B cell (primary cell): Measurements from ENCODE around the gene CAPN11. TPM values are rescaled to one million over a fixed set of nuclear protein-coding genes. Genes with fewer than 3 reads are reported as not detected.
A peak's percentile ranks its signal among the peaks of the same experiment; 100 is the strongest.

ENCODE experiments used
- ATAC-seq: fragments of 200-7000 bp; cut with Tn5 transposase; one replicate; pipeline ENCODE4 v1.10.0; 2021; ENCODE audit warnings: low read depth, mild to moderate bottlenecking, moderate number of reproducible peaks, moderate library complexity
- CTCF ChIA-PET: fragments of 350-600 bp; sonication (Branson Sonifier 250); formaldehyde crosslinking; loops from one replicate; lab custom pipeline; 2021; ENCODE audit warnings: antibody characterized with exemption, inconsistent platforms; lab: Charles Lee
- POLR2A ChIA-PET: fragments of 350-600 bp; sonication (Branson Sonifier 250); formaldehyde crosslinking; loops from one replicate; lab custom pipeline; 2021; ENCODE audit warnings: antibody characterized with exemption; lab: Charles Lee
- DNase-seq: peaks from one replicate; pipeline ENCODE4 v3.0.0; 2013
- H2AFZ ChIP-seq: 2 replicates; pipeline ENCODE4 v1.6.1; 2012; ENCODE audit warnings: mild to moderate bottlenecking, low read depth, low read length; ENCODE audit not compliant: insufficient read depth, poor library complexity, severe bottlenecking
- H3K27ac ChIP-seq, 2 donors: 1 replicate in 1 of 2; 2 replicates in 1 of 2; pipeline ENCODE4 v1.5.1; 2012 to 2013; ENCODE audit warnings: low read length in 2 of 2, mild to moderate bottlenecking in 2 of 2, moderate library complexity in 1 of 2
- H3K27me3 ChIP-seq, 4 experiments: fragments of 200-600 bp in 1 of 4; sonication (generic) in 1 of 4; replicated peaks in 1 of 4; 1 replicate in 2 of 4; 2 replicates in 2 of 4; pipeline versions ENCODE4 v1.6.1 to v1.7.0; 2013 to 2016; ENCODE audit warnings: low read length in 3 of 4, mild to moderate bottlenecking in 2 of 4, mixed read lengths in 1 of 4, moderate library complexity in 1 of 4; ENCODE audit not compliant: insufficient read depth in 4 of 4, control insufficient read depth in 3 of 4; ENCODE audit errors: control extremely low read depth in 1 of 4
- H3K36me3 ChIP-seq, 2 experiments: replicated peaks in 1 of 2; 1 replicate in 1 of 2; 2 replicates in 1 of 2; pipeline versions ENCODE4 v1.6.1 to v1.7.1; 2013; ENCODE audit warnings: low read length in 1 of 2; ENCODE audit not compliant: insufficient read depth in 2 of 2, control insufficient read depth in 1 of 2; ENCODE audit errors: control extremely low read depth in 1 of 2, extremely low read depth in 1 of 2
- H3K4me1 ChIP-seq, 2 donors: fragments of 200-600 bp in 1 of 2; sonication (generic) in 1 of 2; 1 replicate in 1 of 2; 2 replicates in 1 of 2; pipeline versions ENCODE4 v1.5.1 to v1.6.1; 2013 to 2017; ENCODE audit warnings: low read length in 2 of 2; ENCODE audit not compliant: control insufficient read depth in 2 of 2, insufficient read depth in 2 of 2
- H3K4me2 ChIP-seq: replicated peaks from 2 replicates; pipeline ENCODE3; 2012; ENCODE audit warnings: mild to moderate bottlenecking, low read depth, low read length; ENCODE audit not compliant: poor library complexity, severe bottlenecking
- H3K4me3 ChIP-seq, 5 experiments: fragments of 200-600 bp in 1 of 5; sonication (generic) in 1 of 5; 1 replicate in 3 of 5; 2 replicates in 2 of 5; pipeline versions ENCODE4 v1.5.1 to v1.7.0; 2011 to 2016; ENCODE audit warnings: low read length in 4 of 5, mild to moderate bottlenecking in 4 of 5, low read depth in 2 of 5, control low read depth in 1 of 5, moderate library complexity in 1 of 5; ENCODE audit not compliant: insufficient read depth in 1 of 5; ENCODE audit errors: control extremely low read depth in 1 of 5, extremely low read depth in 1 of 5
- H3K79me2 ChIP-seq: fragments of 200-600 bp; sonication (generic); one replicate; pipeline ENCODE4 v1.6.0; 2016; ENCODE audit warnings: low read length; ENCODE audit not compliant: control insufficient read depth, insufficient read depth
- H3K9ac ChIP-seq: fragments of 200-600 bp; sonication (generic); 2 replicates; pipeline ENCODE4 v1.6.1; 2017; ENCODE audit warnings: mild to moderate bottlenecking, low read length, moderate library complexity
- H3K9me3 ChIP-seq, 3 donors: one replicate each; pipeline versions ENCODE4 v1.6.1 to v1.7.1; 2013; ENCODE audit warnings: low read length in 2 of 3; ENCODE audit not compliant: control insufficient read depth in 2 of 3, insufficient read depth in 1 of 3; ENCODE audit errors: control extremely low read depth in 1 of 3
- H4K20me1 ChIP-seq: 2 replicates; pipeline ENCODE4 v1.6.0; 2012; ENCODE audit warnings: mild to moderate bottlenecking, low read length; ENCODE audit not compliant: insufficient read depth, control insufficient read depth, poor library complexity, severe bottlenecking
- H3K27ac Mint-ChIP-seq: one replicate; pipeline ENCODE4 v1.8.0; 2021; ENCODE audit warnings: mixed read lengths
- H3K27me3 Mint-ChIP-seq: one replicate; pipeline ENCODE4 v1.8.0; 2021; ENCODE audit warnings: mixed read lengths
- H3K4me1 Mint-ChIP-seq: one replicate; pipeline ENCODE4 v1.8.0; 2021; ENCODE audit warnings: mixed read lengths
- H3K4me3 Mint-ChIP-seq: one replicate; pipeline ENCODE4 v1.8.0; 2021; ENCODE audit warnings: mixed read lengths
- H3K9me3 Mint-ChIP-seq: one replicate; pipeline ENCODE4 v1.8.0; 2022; ENCODE audit warnings: mixed read lengths; ENCODE audit not compliant: insufficient read depth
- EZH2 ChIP-seq: IDR thresholded peaks from 2 replicates; pipeline ENCODE4 v1.6.1; 2012; ENCODE audit warnings: borderline replicate concordance, low read depth, mild to moderate bottlenecking, moderate library complexity, low read length; ENCODE audit not compliant: insufficient read depth, poor library complexity, severe bottlenecking
- WGBS: methylation state at CpG from one replicate; pipeline ENCODE4 v1.1.5; 2013; ENCODE audit warnings: missing lambda C conversion rate; ENCODE audit not compliant: insufficient coverage; 5-methylcytosine and 5-hydroxymethylcytosine counted together
- intact Hi-C: fragments of 100-400 bp; cut with micrococcal nuclease; formaldehyde crosslinking; loops from one replicate; pipeline ENCODE4 v1.10.0; 2022
- polyA plus RNA-seq: library from polyadenylated mRNA; depleted of rRNA; stranded (reverse); fragments of >200 nt; gene quantifications from 2 replicates; pipeline ENCODE4 v1.2.3, GENCODE V29; 2012
- total RNA-seq, 2 donors: library from RNA; stranded (reverse); fragments of 120-200 nt in 1 of 2; gene quantifications; 1 replicate in 1 of 2; 2 replicates in 1 of 2; pipeline versions ENCODE4 v1.2.3 to v1.2.4, GENCODE V29; 2013 to 2022
- TF ChIP-seq, protein P1 (sequence below): fragments of 200-600 bp; IDR thresholded peaks from one replicate; pipeline ENCODE4 v1.8.0; 2022; ENCODE audit warnings: antibody characterized with exemption, mild to moderate bottlenecking

CAPN11 gene
- total and polyA plus RNA-seq, 2 donors (not counting 1 experiment from before 2014, with no cell fraction given): not detected

DNA sequence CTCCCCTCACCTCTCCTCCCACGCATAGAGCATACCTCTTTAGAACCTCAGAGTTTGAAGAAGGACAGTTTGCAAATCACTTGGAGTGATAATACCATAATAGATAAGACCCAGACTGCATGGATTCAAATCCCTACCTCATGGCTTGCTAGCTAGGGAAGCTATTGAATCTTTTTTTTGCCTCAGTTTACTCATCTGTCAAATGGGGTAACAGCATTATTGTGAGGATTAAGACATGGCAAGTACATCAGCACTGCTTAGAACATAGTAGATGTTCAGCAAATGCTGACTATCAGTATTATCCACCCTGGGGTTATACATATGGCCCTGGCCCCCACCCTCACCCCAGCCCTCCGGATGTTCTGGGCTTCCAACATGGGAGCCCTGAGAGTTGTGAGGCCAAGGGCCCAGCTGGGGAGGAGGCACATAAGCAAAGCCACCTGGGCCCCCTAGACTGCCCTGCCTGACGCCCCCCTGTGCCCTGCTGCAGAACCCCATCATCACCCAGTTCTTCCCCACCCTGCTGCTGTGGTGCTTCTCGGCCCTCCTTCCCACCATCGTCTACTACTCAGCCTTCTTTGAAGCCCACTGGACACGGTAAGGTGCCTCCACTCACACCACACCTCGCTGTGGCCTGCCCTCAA, 9.1 kb upstream of the CAPN11 start:
- no peak overlapping the region for H3K4me2 ChIP-seq
- H4K20me1 ChIP-seq: no peaks in the 10 kb centered on the region
- Mint-ChIP-seq H3K4me1 (no peaks in the 10 kb centered on the region), H3K9me3 (no peaks in the 10 kb centered on the region), H3K4me3 (no peak overlapping the region), H3K27ac (peak overlapping the region; percentile 20), H3K27me3 (no peaks in the 10 kb centered on the region)
- no peak for ATAC-seq
- H3K9me3 ChIP-seq: no peaks in the 10 kb centered on the region
- WGBS: 95% methylated on average over 5 of the region's 7 CpGs
- CTCF ChIA-PET: interaction anchor here (5.6 kb wide), 1 partner anchor 52 kb away, joined by 89 read pairs; no protein-coding TSS in a partner anchor
- no peaks in the 10 kb centered on the region for H3K79me2 ChIP-seq
- no peak overlapping the region for H2AFZ ChIP-seq
- POLR2A ChIA-PET: no interaction called here
- H3K36me3 ChIP-seq: peaks cover 8 to 18% of the 10 kb centered on the region in 2 experiments
- peaks cover 0 to 3% (median 0%) of the 10 kb centered on the region in 4 experiments for H3K27me3 ChIP-seq
- intact Hi-C loops: no loop called here
- no peak overlapping the region for H3K27ac ChIP-seq
- H3K9ac ChIP-seq: no peak overlapping the region
- no peak for DNase-seq
- H3K4me3 ChIP-seq: no peak overlapping the region
- H3K4me1 ChIP-seq: peaks cover 0 to 7% of the 10 kb centered on the region in 2 donors
- TF ChIP-seq, protein P1, sequence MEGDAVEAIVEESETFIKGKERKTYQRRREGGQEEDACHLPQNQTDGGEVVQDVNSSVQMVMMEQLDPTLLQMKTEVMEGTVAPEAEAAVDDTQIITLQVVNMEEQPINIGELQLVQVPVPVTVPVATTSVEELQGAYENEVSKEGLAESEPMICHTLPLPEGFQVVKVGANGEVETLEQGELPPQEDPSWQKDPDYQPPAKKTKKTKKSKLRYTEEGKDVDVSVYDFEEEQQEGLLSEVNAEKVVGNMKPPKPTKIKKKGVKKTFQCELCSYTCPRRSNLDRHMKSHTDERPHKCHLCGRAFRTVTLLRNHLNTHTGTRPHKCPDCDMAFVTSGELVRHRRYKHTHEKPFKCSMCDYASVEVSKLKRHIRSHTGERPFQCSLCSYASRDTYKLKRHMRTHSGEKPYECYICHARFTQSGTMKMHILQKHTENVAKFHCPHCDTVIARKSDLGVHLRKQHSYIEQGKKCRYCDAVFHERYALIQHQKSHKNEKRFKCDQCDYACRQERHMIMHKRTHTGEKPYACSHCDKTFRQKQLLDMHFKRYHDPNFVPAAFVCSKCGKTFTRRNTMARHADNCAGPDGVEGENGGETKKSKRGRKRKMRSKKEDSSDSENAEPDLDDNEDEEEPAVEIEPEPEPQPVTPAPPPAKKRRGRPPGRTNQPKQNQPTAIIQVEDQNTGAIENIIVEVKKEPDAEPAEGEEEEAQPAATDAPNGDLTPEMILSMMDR: no peak
- TF ChIP-seq EZH2: no peak

DNA sequence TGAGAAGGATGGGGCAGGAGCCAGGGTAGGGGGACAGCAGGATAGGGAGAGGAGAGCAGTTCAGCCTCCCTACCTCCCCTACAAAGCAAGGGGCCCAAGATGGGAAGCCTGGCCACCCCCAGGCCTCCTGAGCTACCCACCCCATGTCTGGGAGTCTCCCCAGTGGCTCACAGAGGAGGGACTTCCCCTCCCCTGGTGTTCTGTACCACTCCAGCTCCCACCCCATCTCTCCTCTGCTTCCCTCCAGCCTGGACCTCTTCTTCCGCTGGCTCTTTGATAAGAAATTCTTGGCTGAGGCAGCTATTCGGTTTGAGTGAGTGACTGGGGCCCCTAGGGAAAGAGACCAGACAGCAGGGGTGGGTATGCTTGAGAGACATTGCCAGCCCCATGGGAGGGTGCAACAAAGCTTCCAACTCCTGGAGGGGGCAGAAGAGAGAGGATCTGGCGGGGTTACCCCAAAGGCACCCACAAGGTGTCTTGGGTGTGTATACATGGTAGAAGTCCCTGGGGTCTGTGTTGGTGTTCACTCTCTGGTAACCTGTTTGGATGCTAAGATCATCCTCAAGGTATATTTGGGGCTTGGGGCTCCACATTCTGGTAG, 8.2 kb upstream of the CAPN11 start:
- peaks cover 0 to 7% of the 10 kb centered on the region in 2 donors for H3K4me1 ChIP-seq
- Mint-ChIP-seq H3K4me3 (no peak overlapping the region), H3K27me3 (no peaks in the 10 kb centered on the region), H3K9me3 (no peaks in the 10 kb centered on the region), H3K4me1 (no peaks in the 10 kb centered on the region), H3K27ac (no peak overlapping the region)
- H3K27me3 ChIP-seq: peaks cover 0 to 3% (median 0%) of the 10 kb centered on the region in 4 experiments
- no peak for ATAC-seq
- H4K20me1 ChIP-seq: no peaks in the 10 kb centered on the region
- H3K36me3 ChIP-seq: peaks cover 8 to 18% of the 10 kb centered on the region in 2 experiments
- no peak overlapping the region for H3K9ac ChIP-seq
- no peaks in the 10 kb centered on the region for H3K79me2 ChIP-seq
- intact Hi-C loops: no loop called here
- no peak overlapping the region for H3K4me3 ChIP-seq
- no peak overlapping the region for H3K27ac ChIP-seq
- CTCF ChIA-PET: interaction anchor here (5.6 kb wide), 1 partner anchor 53 kb away, joined by 89 read pairs; no protein-coding TSS in a partner anchor
- H2AFZ ChIP-seq: no peak overlapping the region
- no peak for DNase-seq
- POLR2A ChIA-PET: no interaction called here
- TF ChIP-seq EZH2: no peak
- TF ChIP-seq, protein P1: no peak
- H3K9me3 ChIP-seq: no peaks in the 10 kb centered on the region
- no peak overlapping the region for H3K4me2 ChIP-seq
- 6% methylated on average over 3 of the region's 3 CpGs for WGBS
